AG20443 (cell line): ENCODE results near the gene CDH24.
"Not testable (repeated sequence)": the region's sequence is repeated elsewhere in the genome, so short reads cannot be mapped to it uniquely, and the experiment has no call there.

Experiments
- DNase-seq: peaks from one replicate; pipeline ENCODE4 v3.0.0; 2012; ENCODE audit warnings: low spot score, mixed read lengths

The CDH24 gene

GRCh38 chr14:23020143-23021128, 36.9 kb downstream of the CDH24 start:
- DNase-seq, result no peak

GRCh38 chr14:23018107-23018506, 39.2 kb downstream of the CDH24 start:
- DNase-seq, result no peak

- no peak for DNase-seq
These were observed 40.2 kb downstream of the CDH24 start for GRCh38 chr14:23017091-23017490.

GRCh38 chr14:23015618-23016017, 41.7 kb downstream of the CDH24 start:
- DNase-seq, result no peak

- DNase-seq, result not testable (repeated sequence)
These were observed 43.6 kb downstream of the CDH24 start for GRCh38 chr14:23013749-23014054.

- no peak for DNase-seq
These were observed 44.1 kb downstream of the CDH24 start for GRCh38 chr14:23013054-23013748.

- peak; percentile 95 for DNase-seq
These were observed 47.2 kb downstream of the CDH24 start, which contains the start of gene C14orf93 for GRCh38 chr14:23009939-23010726. Gene C14orf93, minus strand, starts transcription at chr14:23010143. Its CDS starts 11,120 bp downstream, at chr14:22999023.

GRCh38 chr14:23009483-23009938, 47.8 kb downstream of the CDH24 start:
- no peak for DNase-seq

- DNase-seq, result no peak
These were observed 48.5 kb downstream of the CDH24 start for GRCh38 chr14:23008831-23009230.

- peak; percentile 97 for DNase-seq
These were observed 50.5 kb downstream of the CDH24 start for GRCh38 chr14:23006544-23007419.

GRCh38 chr14:23006188-23006534, 51.2 kb downstream of the CDH24 start:
- no peak for DNase-seq

- no peak for DNase-seq
These were observed 51.7 kb downstream of the CDH24 start for GRCh38 chr14:23005451-23006187.

- not testable (repeated sequence) for DNase-seq
These were observed 53.0 kb downstream of the CDH24 start for GRCh38 chr14:23004274-23004673.

- no peak for DNase-seq
These were observed 54.7 kb downstream of the CDH24 start for GRCh38 chr14:23002592-23002991.

GRCh38 chr14:23000860-23001259, 56.5 kb downstream of the CDH24 start:
- no peak for DNase-seq

GRCh38 chr14:22998329-22999012, 58.8 kb downstream of the CDH24 start:
- DNase-seq, result no peak

- no peak for DNase-seq
These were observed 59.5 kb downstream of the CDH24 start for GRCh38 chr14:22997676-22998323.
